Gastrocnemius medialis (tissue), 4 donors: ENCODE results near the gene ARNT2.

Source experiments
- POLR2A ChIP-seq, 2 donors: fragments of 450-650 bp; IDR thresholded peaks; one replicate each; pipeline ENCODE4 v1.6.1; 2017; ENCODE audit warnings: antibody characterized with exemption in 2 of 2, mild to moderate bottlenecking in 2 of 2, moderate library complexity in 2 of 2
- TF ChIP-seq, protein P1 (sequence below), 5 experiments: fragments of 450-650 bp in 3 of 5; fragments of 200-600 bp in 2 of 5; sonication (generic) in 2 of 5; IDR thresholded peaks in 4 of 5; conservative IDR thresholded peaks in 1 of 5; 1 replicate in 4 of 5; 2 replicates in 1 of 5; pipeline ENCODE4 v1.5.1; 2016 to 2019; ENCODE audit warnings: antibody characterized with exemption in 5 of 5, mild to moderate bottlenecking in 3 of 5, moderate library complexity in 3 of 5

DNA sequence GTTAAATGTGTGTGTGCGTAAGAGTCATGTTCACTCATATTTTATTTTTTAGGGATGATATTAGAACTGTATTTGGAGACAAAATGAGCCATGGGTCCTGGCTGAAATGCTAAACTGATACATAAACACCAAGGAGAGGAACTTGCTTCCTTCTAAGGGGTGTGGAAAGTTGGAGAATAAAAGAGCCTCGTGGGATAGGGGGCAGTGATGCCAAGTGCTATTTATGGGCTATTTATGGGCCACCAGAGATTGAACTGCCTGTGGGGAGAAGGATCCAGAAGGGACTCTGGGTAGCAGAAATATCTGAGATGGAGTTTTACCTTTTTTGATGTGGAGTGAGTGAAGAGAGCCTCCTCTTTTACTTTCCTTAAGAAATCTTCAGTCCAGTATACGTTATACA is 1.8 kb upstream of the ARNT2 start:
- TF ChIP-seq, protein P1, sequence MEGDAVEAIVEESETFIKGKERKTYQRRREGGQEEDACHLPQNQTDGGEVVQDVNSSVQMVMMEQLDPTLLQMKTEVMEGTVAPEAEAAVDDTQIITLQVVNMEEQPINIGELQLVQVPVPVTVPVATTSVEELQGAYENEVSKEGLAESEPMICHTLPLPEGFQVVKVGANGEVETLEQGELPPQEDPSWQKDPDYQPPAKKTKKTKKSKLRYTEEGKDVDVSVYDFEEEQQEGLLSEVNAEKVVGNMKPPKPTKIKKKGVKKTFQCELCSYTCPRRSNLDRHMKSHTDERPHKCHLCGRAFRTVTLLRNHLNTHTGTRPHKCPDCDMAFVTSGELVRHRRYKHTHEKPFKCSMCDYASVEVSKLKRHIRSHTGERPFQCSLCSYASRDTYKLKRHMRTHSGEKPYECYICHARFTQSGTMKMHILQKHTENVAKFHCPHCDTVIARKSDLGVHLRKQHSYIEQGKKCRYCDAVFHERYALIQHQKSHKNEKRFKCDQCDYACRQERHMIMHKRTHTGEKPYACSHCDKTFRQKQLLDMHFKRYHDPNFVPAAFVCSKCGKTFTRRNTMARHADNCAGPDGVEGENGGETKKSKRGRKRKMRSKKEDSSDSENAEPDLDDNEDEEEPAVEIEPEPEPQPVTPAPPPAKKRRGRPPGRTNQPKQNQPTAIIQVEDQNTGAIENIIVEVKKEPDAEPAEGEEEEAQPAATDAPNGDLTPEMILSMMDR (IDR thresholded peaks at IDR 0.05 in 4 of 5, conservative IDR thresholded peaks at IDR 0.05 in 1 of 5), result no peak
- TF ChIP-seq POLR2A (IDR thresholded peaks at IDR 0.05), result no peak
